Smooth muscle cell (in vitro differentiated cells): ENCODE results near the gene PNMA8A. TPM values are rescaled to one million over a fixed set of nuclear protein-coding genes. Genes with fewer than 3 reads are reported as not detected.
"Not testable (repeated sequence)": the region's sequence is repeated elsewhere in the genome, so short reads cannot be mapped to it uniquely, and the experiment has no call there.

Source experiments
- DNase-seq: peaks from one replicate; lab custom pipeline; 2025; ENCODE audit not compliant: unreplicated experiment; lab: John Stamatoyannopoulos, UW
- H2AFZ ChIP-seq: fragments of 200-600 bp; sonication (generic); 2 replicates; pipeline ENCODE4 v1.6.0; 2016; ENCODE audit warnings: antibody characterized with exemption, low read depth, mild to moderate bottlenecking
- H3F3A ChIP-seq: fragments of 200-600 bp; sonication (generic); 2 replicates; pipeline ENCODE4 v1.6.0; 2017; ENCODE audit warnings: antibody characterized with exemption, low read depth
- H3K27ac ChIP-seq: fragments of 200-600 bp; sonication (generic); 2 replicates; pipeline ENCODE4 v1.5.1; 2016; ENCODE audit warnings: low read depth, mild to moderate bottlenecking
- H3K27me3 ChIP-seq: fragments of 200-600 bp; sonication (generic); 2 replicates; pipeline ENCODE4 v1.6.1; 2016; ENCODE audit warnings: low read depth, mild to moderate bottlenecking
- H3K36me3 ChIP-seq: fragments of 200-600 bp; sonication (generic); 2 replicates; pipeline ENCODE4 v1.5.1; 2016; ENCODE audit warnings: low read depth
- H3K4me1 ChIP-seq: fragments of 200-600 bp; sonication (generic); 2 replicates; pipeline ENCODE4 v1.5.1; 2016; ENCODE audit warnings: low read depth
- H3K4me2 ChIP-seq: fragments of 200-600 bp; sonication (generic); 2 replicates; pipeline ENCODE4 v1.6.0; 2016; ENCODE audit warnings: mild to moderate bottlenecking
- H3K4me3 ChIP-seq: fragments of 200-600 bp; sonication (generic); 2 replicates; pipeline ENCODE4 v1.5.1; 2016; ENCODE audit warnings: mild to moderate bottlenecking
- H3K79me2 ChIP-seq: fragments of 200-600 bp; sonication (generic); 2 replicates; pipeline ENCODE4 v1.6.0; 2016; ENCODE audit warnings: low read depth, mild to moderate bottlenecking
- H3K9ac ChIP-seq: fragments of 200-600 bp; sonication (generic); 2 replicates; pipeline ENCODE4 v1.6.0; 2016; ENCODE audit warnings: low read depth
- H3K9me3 ChIP-seq: fragments of 200-600 bp; sonication (generic); replicated peaks from 2 replicates; pipeline ENCODE4 v1.5.1; 2016; ENCODE audit warnings: low read depth
- H4K20me1 ChIP-seq: fragments of 200-600 bp; sonication (generic); 2 replicates; pipeline ENCODE4 v1.6.0; 2016; ENCODE audit warnings: low read depth
- CTCF ChIP-seq: fragments of 200-600 bp; sonication (generic); IDR thresholded peaks from 2 replicates; pipeline ENCODE4 v1.5.1; 2017; ENCODE audit warnings: borderline replicate concordance, mild to moderate bottlenecking, antibody characterized with exemption; ENCODE audit not compliant: insufficient read depth, poor library complexity, severe bottlenecking
- WGBS: methylation state at CpG from one replicate; pipeline ENCODE4 v1.1.7; 2016; ENCODE audit warnings: low lambda C conversion rate; 5-methylcytosine and 5-hydroxymethylcytosine counted together
- polyA plus RNA-seq: library from polyadenylated mRNA; unstranded; fragments of >200 nt; fragmentation: Nextera tagmentation; extraction: Ambion mirVana; gene quantifications from 2 replicates; pipeline ENCODE4 v1.2.1, GENCODE V29; 2016
- total RNA-seq: library from RNA; depleted of rRNA; stranded (reverse); fragments of >200 nt; gene quantifications from 2 replicates; pipeline ENCODE4 v1.2.3, GENCODE V29; 2014

PNMA8A gene
- total and polyA plus RNA-seq, 2 experiments from 2014 or later = 3.6 to 16.4 TPM

DNA sequence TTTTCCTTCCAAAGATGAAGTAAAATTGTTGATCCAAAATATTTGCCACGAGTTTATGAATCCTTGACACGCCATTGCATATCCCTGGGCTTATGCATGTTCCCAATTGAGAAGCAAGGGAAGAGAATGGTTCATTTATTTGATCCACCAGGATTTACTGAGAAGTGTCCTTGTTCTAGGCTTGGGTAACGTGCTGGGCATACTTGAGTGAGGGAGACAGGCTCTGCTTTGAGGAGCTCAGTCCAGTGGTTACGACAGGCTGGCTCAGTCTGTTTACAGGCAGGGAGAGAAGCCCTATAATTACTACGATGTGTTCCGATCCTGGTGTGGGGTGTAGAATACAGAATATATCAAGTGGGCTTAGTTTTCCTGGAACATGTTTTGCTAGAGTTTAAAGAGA is 36.4 kb downstream of the PNMA8A start:
- no peak for TF ChIP-seq CTCF
- H3K4me3 ChIP-seq = no peak overlapping the region
- 58% methylated on average over 6 of the region's 6 CpGs for WGBS

GRCh38 chr19:46433470-46433869 is 37.9 kb downstream of the PNMA8A start:
- DNase-seq, H3K9me3 ChIP-seq, H2AFZ ChIP-seq, H3K4me3 ChIP-seq, H3K4me1 ChIP-seq, H3K4me2 ChIP-seq, H4K20me1 ChIP-seq, H3K9ac ChIP-seq, H3F3A ChIP-seq, H3K27ac ChIP-seq, H3K79me2 ChIP-seq, H3K36me3 ChIP-seq: not testable (repeated sequence)
- peaks cover 11% of the 10 kb centered on the region for H3K27me3 ChIP-seq
- WGBS = 83% methylated on average over 7 of the region's 7 CpGs

More for the DNA sequence above, 36.4 kb downstream of the PNMA8A start:
- Histone ChIP-seq H3K9ac (no peak overlapping the region), H3K79me2 (no peaks in the 10 kb centered on the region), H3K27me3 (peaks cover under 1% of the 10 kb centered on the region), H4K20me1 (no peaks in the 10 kb centered on the region), H3K4me1 (no peaks in the 10 kb centered on the region), H3K4me2 (no peak overlapping the region), H3K27ac (no peak overlapping the region), H3K36me3 (no peaks in the 10 kb centered on the region), H3K9me3 (no peaks in the 10 kb centered on the region), H3F3A (no peaks in the 10 kb centered on the region), H2AFZ (peak overlapping the region; percentile 18)
- no peak for DNase-seq

- Histone ChIP-seq H3K79me2 (no peaks in the 10 kb centered on the region), H3F3A (no peaks in the 10 kb centered on the region), H3K36me3 (no peaks in the 10 kb centered on the region), H3K4me3 (no peak overlapping the region), H3K27me3 (peaks cover 19% of the 10 kb centered on the region), H3K4me1 (peaks cover 4% of the 10 kb centered on the region), H4K20me1 (no peaks in the 10 kb centered on the region), H3K27ac (no peak overlapping the region), H2AFZ (no peak overlapping the region), H3K9ac (no peak overlapping the region), H3K4me2 (no peak overlapping the region), H3K9me3 (no peaks in the 10 kb centered on the region)
- no peak for DNase-seq
- 40% methylated on average over 9 of the region's 10 CpGs for WGBS
- TF ChIP-seq CTCF = no peak
Measured at GRCh38 chr19:46431824-46432223, 39.5 kb downstream of the PNMA8A start.

- Histone ChIP-seq H2AFZ (no peak overlapping the region), H3K27me3 (peaks cover 19% of the 10 kb centered on the region)
Measured at GRCh38 chr19:46429999-46430398, 41.4 kb downstream of the PNMA8A start.

More at GRCh38 chr19:46429999-46430398, 41.4 kb downstream of the PNMA8A start:
- Histone ChIP-seq H3K4me3 (no peak overlapping the region), H4K20me1 (no peaks in the 10 kb centered on the region), H3K36me3 (no peaks in the 10 kb centered on the region), H3K79me2 (no peaks in the 10 kb centered on the region), H3F3A (no peaks in the 10 kb centered on the region), H3K4me2 (no peak overlapping the region), H3K27ac (no peak overlapping the region), H3K9ac (no peak overlapping the region), H3K9me3 (no peaks in the 10 kb centered on the region), H3K4me1 (peaks cover 4% of the 10 kb centered on the region)
- 84% methylated on average over 4 of the region's 4 CpGs for WGBS
- TF ChIP-seq CTCF = no peak
- no peak for DNase-seq
